HG03097 (cell line): ENCODE data around the gene LANCL2.

Experiments used
- ATAC-seq: cut with Tn5 transposase; IDR thresholded peaks from one replicate; pipeline ENCODE4 v1.9.1; 2021; ENCODE audit not compliant: unreplicated experiment, low FRiP score

Gene LANCL2

DNA sequence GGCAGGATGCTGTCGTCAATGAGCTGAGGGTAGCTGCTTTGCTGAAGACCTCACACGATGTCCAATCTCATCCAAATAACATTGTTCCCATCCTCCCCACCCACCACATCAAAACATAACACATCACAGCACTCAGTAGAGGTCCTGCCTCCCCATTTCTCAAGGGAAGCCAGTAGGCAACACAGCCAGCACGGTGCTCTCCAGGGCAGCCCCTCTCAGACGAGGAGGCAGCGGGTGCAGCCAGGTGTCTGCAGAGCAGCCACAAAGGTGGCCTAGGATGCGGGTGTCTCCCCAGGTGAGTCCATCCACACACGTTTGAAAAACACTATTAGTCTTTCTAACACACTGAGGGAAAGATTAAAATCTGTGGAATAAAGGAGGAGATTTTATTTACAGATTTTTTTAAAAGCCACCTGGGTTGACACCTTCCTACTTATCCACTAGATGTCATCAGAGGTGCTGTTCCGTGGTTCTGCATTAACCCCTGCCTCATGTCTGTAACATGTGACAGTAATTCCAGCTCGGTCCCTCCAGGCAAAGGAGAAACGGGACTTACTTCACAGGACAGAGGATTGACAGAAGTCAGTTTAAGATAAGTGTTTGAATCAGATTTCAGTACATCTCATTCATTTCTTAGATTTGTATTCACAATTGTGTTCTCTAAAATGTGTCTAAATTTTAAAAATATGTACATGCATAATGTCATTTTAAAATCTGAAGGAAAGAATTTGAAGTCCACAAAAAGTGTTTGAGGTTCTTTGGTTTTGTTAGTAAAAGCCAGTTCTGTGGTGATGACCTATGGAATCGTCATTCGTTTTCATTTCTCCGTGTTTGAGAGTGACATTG, 68.0 kb downstream of the LANCL2 start:
- peak; percentile 80 for ATAC-seq

DNA sequence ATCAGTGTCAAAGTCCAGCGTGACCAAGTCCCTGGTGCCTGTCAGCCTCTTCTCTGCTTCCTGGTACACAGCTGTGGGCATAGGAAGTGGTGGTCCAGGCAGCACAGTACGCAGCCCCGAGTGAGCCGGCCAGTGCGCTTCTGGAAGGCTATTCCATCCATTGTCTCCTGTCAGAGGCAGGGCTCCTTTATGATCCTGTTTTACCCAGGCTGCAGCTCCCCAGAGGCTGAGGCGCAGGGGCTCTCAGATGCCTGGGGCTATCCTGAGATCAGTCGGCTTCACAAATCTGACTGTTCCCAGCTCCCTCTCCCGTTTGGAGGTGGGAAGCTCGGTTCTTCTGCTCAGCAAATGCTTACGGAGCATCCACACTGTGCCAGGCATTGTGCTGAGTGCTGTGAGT, 70.3 kb downstream of the LANCL2 start:
- ATAC-seq = no peak

DNA sequence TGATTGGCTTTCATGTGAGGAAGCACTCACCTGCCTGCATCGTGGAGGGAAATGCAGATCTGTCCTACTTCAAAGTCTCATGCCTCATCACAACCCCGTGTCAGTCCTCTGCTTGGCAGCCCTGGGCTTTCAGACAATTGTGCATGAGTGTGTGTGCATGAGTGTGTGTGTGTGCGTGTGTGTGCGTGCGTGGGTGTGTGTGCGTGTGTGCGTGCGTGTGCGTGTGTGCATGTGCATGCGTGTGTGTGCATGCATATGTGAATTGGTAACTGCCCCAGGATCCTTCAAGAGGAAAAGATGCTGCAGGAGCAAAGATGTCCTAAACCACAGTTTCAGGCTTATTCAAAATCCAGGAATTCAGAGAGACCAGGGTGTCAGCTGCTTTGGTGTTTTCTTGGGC, 71.3 kb downstream of the LANCL2 start:
- no peak for ATAC-seq

DNA sequence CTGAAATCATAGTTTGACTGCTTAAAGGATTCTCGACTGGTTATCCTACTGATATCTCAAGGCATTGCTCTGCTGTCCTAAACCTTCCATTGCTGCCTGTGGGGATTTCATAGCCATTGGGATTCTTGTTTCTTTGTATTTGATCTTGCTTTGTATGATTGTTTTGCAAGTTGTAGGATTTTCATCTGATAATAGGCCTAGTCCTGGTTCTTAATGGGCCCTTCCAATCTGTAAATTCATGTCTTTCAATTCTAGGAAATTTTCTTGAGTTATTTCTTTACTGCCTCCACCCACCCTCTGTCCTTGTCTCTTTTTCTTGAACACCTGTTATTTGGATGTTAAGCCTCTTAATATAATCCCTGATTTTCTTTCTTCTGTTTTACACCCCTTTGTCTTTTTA, 72.2 kb downstream of the LANCL2 start:
- no peak for ATAC-seq

DNA sequence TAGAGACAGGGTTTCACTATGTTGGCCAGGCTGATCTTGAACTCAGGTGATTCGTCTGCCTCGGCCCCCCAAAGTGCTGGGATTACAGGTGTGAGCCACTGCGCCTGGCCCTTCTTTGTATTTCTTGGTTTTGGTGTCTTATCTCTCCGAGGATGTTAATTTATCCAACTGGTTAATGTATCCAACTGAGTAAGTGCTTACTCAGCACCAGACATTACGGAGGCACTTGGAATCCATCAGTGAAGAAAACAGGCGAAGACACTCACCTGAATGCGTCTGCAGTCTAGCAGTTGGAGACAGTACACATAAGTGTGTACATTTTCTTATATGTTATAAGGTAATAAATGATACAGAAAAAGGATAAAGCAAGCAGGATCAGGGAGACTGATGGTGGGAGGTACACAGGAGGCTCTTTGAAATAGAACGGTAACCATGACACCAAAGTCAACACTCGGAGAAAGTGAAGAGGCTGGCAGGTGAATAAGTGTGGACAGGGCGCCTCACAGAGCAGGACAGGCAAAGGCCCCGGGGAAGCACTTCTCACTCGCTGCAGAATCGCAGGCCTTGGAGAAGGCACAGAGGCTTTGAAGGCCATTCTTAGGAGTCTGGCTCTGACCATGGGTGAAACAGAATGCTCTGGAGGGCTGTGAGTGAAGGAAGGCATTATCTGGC, 73.1 kb downstream of the LANCL2 start:
- ATAC-seq = no peak

- no peak for ATAC-seq
Observed at GRCh38 chr7:55438757-55439525, 73.8 kb downstream of the LANCL2 start.

DNA sequence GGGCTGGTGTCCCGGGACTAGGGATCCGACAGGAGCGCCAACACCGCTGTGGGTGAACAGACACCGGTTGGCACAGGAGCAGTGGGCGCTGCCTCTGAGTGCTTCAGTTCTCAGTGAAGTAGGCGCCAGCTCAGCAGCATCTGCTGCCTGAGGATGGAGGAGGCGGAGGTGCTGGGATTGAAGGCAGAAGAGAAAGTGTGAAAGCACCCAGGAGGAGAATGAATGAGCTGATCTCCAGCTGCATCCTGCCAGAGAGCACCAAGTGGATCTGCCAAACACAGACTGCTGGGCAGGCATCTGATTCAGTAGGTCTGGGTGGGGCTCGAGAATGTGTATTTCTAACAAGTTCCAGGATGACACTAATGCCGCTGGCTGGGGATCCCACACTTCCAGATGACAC, 74.5 kb downstream of the LANCL2 start:
- ATAC-seq = no peak

GRCh38 chr7:55440040-55440690, 75.0 kb downstream of the LANCL2 start:
- no peak for ATAC-seq

- no peak for ATAC-seq
Observed at GRCh38 chr7:55441002-55441401, 75.9 kb downstream of the LANCL2 start.

- ATAC-seq = no peak
Observed at GRCh38 chr7:55441774-55442522, 76.8 kb downstream of the LANCL2 start.

DNA sequence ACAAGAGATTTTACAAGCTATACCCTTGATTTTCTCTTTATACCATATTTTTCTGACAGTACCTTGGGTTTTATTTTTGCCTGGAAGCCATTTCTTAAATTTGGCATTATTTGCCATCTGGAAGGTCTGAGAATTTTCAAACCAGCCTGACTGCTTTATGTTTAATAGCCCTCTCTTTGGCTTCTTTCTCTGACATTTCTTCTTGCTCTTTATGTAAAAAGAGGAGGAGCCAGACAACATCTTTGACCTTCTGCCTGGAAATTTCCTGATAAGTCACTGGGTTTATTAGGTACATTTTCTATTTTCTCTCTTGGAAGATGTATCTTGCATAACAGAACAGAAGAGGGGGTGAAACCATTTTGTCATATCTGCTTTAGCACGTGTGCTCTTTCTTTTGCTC, 79.6 kb downstream of the LANCL2 start:
- no peak for ATAC-seq

- ATAC-seq = no peak
Observed at GRCh38 chr7:55448526-55448925, 83.4 kb downstream of the LANCL2 start.

GRCh38 chr7:55449205-55449991, 84.3 kb downstream of the LANCL2 start:
- no peak for ATAC-seq

DNA sequence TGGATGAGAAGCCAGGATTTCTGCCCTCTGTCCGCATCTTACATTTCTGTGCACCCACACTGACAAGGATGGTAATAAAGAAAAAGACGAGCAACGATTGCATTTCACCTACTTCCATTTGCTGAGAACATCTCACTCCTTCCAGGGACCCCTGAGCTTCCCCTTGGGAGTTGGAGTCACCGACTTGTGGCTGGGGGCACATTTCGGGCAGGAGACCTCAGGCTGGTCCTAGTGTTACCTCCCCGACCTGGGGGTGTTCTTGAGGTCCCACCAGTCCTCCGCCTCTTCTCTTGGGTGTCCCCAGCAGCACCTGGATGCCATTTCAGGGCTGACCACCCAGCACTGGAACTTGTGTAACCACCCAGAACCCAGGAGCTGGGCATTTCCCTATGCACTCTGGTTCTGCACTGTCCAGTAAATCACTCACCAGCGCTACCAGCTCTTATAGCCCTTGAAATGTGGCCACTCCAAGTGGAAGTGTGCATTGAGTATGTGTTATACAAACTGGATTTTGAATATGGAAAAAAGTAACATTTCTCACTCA, 84.9 kb downstream of the LANCL2 start:
- ATAC-seq = no peak

DNA sequence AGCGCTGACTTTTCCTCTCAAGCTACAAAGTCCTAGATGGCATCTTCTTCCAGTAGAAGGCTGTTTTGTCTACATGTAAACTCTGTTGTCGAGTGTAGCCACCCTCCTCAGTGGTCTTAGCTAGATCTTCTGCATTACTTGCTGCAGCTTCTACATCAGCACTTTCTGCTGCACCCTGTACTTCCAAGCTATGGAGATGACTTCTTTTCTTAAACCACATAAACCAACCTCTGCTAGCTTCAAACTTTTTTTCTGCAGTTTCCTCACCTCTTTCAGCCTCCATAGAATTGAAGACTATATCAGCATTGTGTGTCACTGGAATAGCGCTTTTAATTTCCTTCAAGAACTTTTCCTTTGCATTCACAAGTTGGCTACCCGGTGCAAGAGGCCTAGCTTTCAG, 87.8 kb downstream of the LANCL2 start:
- no peak for ATAC-seq

- no peak for ATAC-seq
Observed at GRCh38 chr7:55457801-55458200, 92.7 kb downstream of the LANCL2 start.

GRCh38 chr7:55458351-55458750, 93.2 kb downstream of the LANCL2 start:
- ATAC-seq = no peak

DNA sequence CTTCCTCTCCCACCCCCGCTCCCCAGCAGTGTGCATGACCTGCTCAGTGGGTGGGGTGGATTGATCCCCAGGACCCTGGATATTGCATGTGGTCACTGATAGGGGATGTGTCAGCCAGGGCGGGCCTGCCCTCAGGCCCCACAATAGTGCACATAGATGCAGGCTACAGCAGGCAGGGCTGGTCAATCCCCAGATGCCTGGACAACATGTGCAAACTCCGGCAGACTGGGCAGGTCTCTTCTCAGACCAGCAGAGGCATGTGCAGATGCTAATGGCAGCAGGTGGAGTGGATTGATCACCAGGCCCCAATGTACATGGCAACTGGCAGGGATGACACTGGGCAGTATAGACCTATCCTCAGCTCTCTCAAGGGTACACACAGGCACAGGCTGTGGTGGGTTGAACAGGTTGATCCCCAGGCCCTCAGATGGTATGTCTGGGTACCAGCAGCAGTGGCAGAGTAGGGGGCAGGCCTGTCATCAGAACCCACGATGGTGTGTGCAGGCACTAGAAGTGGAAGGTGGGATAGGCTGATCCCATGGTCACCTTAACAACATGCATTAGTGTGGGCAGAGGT, 98.6 kb downstream of the LANCL2 start:
- ATAC-seq = no peak

GRCh38 chr7:55464422-55464821, 99.3 kb downstream of the LANCL2 start:
- no peak for ATAC-seq
